Activated CD4-positive, alpha-beta T cell treated with anti-CD3 and anti-CD28 coated beads, Interleukin-2, amount 50 U/mL, for 1 hour (primary cell): ENCODE results near the gene RNU4-1.
"Not testable (repeated sequence)": the region's sequence is repeated elsewhere in the genome, so short reads cannot be mapped to it uniquely, and the experiment has no call there.

Experiments
- DNase-seq: peaks from one replicate; pipeline ENCODE4 v3.0.0-alpha.2; 2020

The RNU4-1 gene

DNA sequence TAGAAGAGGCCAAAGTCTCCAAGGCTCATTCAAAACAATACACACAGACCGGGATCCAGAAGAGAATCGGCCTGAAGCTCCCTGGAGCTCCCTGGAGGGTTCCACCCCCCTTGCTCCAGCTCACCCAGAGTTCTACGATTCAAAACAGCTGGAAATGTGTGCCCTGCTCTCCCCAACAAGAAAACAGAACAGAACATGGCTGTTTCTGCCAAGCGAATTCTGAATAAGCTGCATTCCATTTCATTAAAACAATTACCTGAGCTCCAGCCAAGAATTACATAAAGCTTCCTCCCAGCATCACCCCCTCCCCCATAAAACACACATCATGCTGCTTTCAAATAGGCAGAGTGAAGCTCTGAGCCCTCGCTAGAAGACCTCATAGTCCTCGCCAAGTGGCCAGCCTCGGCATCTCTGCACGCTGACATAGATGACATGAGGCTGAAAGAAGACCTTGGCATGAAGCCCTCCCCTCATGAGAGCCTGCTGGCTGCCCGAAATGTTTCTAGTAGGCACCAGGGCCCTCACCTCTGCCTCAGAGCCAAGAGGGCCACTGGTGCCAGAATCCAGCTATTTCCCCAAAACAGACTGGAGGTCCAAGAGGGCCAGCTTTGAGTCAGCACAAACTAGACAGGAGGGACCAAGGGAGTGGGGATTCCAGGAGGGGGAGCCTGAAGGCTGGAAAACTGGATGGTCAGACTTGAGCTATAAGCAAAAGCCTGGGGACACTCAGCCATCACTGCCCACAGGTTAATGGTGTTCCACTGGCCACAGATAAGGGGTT lies 35.8 kb downstream of the RNU4-1 start:
- no peak for DNase-seq

DNA sequence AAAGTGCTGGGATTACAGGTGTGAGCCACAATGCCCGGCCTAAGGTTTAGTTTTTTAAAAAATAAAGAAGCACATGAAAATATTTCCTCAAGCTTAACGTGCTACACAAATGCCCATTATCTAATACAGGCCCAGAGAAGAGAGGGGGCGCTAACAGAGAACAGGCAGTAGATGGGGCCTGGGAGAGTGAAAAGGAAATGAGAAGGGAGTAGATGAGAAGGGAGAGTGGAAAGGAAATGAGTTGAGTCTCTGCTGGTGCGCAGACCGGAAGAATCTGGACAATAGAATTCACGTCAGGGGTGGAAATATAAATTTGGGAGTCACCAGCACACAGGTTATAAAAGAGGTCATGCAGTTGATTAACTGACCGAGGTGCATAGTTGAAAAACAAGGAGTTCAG lies 38.2 kb downstream of the RNU4-1 start:
- no peak for DNase-seq

DNA sequence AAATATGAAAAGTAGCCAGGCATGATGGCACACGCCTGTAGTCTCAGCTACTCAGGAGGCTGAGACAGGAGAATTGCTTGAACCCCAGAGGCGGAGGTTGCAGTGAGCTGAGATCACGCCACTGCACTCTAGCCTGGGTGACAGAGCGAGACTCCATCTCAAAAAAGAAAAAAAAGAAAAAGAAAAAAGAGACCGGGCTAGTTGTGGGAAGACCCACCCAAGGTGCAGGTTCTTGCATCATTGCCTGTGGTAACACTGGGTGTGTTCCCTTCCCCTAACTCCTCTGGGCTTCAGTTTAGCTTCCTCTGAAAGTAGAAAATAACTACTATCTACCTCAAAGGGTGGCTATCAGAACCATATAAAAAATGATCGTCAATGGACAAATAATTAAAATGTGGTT lies 39.7 kb downstream of the RNU4-1 start:
- peak; percentile 35 for DNase-seq

- peak; percentile 70 for DNase-seq
Measured at GRCh38 chr12:120252071-120252906, 40.7 kb downstream of the RNU4-1 start.

DNA sequence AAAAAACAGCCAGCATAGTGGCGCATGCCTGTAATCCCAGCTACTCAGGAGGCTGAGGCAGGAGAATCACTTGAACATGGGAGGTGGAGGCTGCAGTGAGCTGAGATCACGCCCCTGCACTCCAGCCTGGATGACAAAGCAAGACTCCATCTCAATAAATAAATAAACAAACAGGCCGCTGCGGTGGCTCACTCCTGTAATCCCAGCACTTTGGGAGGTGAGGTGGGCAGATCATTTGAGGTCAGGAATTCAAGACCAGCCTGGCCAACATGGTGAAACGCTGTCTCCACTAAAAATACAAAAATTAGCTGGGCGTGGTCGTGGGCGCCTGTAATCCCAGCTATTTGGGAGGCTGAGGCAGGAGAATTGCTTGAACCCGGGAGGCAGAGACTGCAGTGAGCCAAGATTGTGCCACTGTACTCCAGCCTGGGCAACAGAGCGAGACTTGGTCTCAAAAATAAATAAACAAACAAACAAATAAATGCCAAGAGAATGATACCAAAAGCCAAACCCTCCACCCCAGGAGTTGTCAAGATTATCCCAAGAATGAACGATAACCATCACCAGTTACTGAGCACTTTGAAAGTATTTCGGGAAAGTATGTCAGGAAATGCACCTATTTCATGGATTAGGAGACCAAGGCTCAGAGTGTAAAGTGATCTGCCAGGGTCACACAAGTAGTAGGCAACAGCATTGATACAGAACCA lies 41.5 kb downstream of the RNU4-1 start:
- DNase-seq, result not testable (repeated sequence)

GRCh38 chr12:120249875-120250795 lies 42.9 kb downstream of the RNU4-1 start:
- peak; percentile 29 for DNase-seq

- no peak for DNase-seq
Measured at GRCh38 chr12:120249266-120249874, 43.7 kb downstream of the RNU4-1 start.

DNA sequence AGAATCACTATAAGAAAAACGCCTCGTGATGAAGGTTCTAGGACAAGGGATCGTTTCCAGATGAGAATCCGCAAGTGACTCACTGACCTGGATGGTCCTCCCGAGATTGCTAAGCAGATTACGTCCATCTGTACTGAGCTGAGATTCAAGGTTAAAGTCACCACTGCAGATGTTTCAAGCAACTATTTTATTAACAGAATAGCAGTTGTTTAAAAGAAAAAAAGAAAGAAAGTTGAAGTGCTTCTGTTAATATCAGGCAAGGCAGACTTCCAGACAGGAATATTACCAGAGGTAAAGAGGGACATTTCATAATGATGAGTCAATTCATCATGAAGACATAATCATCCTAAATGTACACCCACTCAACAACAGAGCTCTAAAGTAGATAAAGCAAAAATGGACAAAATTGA lies 45.4 kb downstream of the RNU4-1 start:
- no peak for DNase-seq

DNA sequence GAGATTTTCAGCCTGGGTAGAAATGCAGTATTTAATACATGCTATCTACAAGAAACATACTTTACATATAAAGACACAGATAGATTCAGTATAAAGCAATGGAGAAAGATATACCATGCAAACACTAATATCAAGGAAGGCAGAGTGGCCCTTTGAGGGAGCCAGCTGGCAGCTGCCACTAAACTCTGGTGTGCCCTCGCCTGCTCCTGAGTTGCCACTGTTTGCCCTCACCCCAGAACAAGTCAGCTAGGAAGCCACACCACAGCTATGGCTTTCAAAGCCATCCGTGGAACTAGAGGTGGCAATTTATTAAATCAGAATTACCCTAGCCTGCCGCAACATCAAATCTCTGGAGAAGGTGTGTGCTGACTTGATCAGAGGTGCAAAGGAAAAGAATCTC lies 45.9 kb downstream of the RNU4-1 start:
- no peak for DNase-seq

DNA sequence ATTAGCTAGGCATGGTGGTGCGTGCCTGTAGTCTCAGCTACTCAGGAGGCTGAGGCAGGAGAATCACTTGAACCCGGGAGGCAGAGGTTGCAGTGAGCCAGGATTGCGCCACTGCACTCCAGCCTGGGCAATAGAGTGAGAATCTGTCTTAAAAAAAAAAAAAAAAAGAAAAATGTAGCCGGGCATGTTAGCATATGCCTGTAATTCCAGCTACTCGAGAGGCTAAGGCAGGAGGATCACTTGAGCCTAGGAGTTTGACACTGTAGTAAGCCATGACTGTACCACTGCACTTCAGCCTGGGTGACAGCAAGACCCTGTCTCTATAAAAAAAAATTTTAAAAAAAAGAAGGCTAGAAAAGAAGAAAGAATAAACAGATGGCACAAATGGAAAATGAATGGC lies 46.3 kb downstream of the RNU4-1 start:
- DNase-seq, result not testable (repeated sequence)
